Measurements from ENCODE around the gene CAND2.

CAND2 gene

DNA sequence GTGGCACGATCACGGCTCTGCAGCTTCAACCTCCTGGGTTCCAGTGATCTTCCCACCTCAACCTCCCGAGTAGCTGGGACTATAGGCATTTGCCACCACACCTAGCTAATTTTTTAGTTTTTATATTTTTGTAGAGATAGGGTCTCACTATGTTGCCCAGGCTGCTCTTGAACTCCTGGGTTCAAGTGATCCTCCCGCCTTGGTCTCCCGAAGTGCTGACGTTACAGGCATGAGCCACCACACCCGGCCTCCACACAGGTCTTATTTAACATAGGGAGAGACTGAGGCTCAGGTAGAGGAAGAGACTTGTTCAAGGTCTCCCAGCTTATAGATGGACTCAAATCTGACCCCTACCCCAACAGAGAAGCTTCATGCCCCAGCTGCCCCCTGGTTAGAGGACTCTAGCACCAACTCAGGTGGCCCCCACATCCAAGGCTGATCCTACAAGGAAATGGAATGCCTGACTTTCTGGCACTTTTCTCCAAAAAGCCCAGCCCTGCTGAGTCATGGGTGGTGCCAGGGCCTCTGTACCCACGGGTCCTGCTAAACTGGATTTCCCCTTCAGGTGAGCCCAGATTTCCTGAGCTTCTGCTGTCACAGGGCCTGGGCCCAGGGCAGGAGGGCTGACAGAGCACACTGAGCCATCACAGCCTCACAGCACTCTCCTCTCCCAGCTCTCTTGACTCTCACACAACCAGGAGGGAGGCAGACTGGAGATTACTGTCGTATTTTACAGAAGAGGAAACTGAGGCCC lies 43.0 kb upstream of the CAND2 start:
- TF ChIP-seq FOXM1 (IDR thresholded peaks at IDR 0.05; ENCODE audit: borderline replicate concordance) (no peak), L3MBTL2 (conservative IDR thresholded peaks at IDR 0.05) (no peak), FOXK2 (IDR thresholded peaks at IDR 0.05) (no peak), TARDBP (IDR thresholded peaks at IDR 0.05) (no peak), LEF1 (IDR thresholded peaks at IDR 0.05; ENCODE audit: borderline replicate concordance) (no peak), HDGF (IDR thresholded peaks at IDR 0.05; ENCODE audit: borderline replicate concordance) (no peak), ZNF384 (IDR thresholded peaks at IDR 0.05) (no peak), NFRKB (IDR thresholded peaks at IDR 0.05) (no peak), FOXA1 (IDR thresholded peaks at IDR 0.05) (no peak)
- TF ChIP-seq, protein P1, sequence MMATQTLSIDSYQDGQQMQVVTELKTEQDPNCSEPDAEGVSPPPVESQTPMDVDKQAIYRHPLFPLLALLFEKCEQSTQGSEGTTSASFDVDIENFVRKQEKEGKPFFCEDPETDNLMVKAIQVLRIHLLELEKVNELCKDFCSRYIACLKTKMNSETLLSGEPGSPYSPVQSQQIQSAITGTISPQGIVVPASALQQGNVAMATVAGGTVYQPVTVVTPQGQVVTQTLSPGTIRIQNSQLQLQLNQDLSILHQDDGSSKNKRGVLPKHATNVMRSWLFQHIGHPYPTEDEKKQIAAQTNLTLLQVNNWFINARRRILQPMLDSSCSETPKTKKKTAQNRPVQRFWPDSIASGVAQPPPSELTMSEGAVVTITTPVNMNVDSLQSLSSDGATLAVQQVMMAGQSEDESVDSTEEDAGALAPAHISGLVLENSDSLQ (IDR thresholded peaks at IDR 0.05): no peak
- no peak for DNase-seq (ENCODE audit: extremely low spot score)
- CTCF ChIA-PET: interaction anchor here (0.8 kb wide), 1 partner anchor 152 kb away, joined by 3 read pairs; no protein-coding TSS in a partner anchor
- POLR2A ChIA-PET: no interaction called here

DNA sequence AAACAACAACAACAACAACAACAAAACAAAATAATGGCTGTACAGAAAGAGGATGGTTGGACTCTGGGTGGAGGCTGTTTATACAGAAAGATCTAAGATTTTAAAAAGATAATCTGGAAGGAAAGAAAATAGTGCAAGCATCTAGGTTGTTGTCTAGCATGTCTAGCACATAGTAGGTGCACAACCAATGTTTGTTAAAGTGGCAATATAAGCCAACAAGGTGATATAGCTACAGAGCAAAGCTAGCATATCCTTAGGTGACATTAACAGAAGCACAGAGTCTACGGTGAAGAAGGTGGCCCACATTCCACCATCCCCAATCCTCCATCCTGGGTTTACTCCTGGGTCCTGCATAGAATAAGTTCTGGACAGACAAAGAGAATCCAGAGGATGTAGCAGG lies 42.2 kb upstream of the CAND2 start:
- no peak for TF ChIP-seq FOXK2 (IDR thresholded peaks at IDR 0.05)
- no peak for TF ChIP-seq ZNF384 (IDR thresholded peaks at IDR 0.05)
- no peak for TF ChIP-seq FOXM1 (IDR thresholded peaks at IDR 0.05; ENCODE audit: borderline replicate concordance)
- no peak for TF ChIP-seq NFRKB (IDR thresholded peaks at IDR 0.05)
- no peak for TF ChIP-seq FOXA1 (IDR thresholded peaks at IDR 0.05)
- TF ChIP-seq ARNT (IDR thresholded peaks at IDR 0.05): no peak
- TF ChIP-seq HDGF (IDR thresholded peaks at IDR 0.05; ENCODE audit: borderline replicate concordance): no peak
- TF ChIP-seq CTBP1 (IDR thresholded peaks at IDR 0.05; ENCODE audit: borderline replicate concordance): no peak
- no peak for TF ChIP-seq BHLHE40 (IDR thresholded peaks at IDR 0.05; ENCODE audit: borderline replicate concordance)
- no peak for DNase-seq (ENCODE audit: extremely low spot score)
- ChIA-PET POLR2A (no interaction called here), CTCF (no interaction called here)

DNA sequence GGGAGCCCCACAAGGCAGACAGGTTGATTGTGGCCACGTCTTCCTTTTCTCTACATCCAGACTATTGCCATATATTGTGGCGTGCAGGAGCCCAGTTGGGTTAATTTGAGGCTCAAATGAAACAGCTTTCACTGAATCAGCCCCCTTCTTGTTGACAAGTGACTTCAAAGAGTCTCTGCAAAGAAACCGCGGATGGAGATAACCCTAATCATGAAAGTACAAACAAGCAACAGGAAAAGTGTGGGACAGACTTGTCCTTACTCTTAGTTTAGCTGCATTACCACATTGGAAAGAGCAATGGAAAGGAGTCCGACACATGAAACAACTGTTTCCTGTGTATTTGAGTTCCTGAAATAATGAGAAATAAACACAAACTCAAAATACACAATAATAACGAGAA lies 40.7 kb upstream of the CAND2 start:
- TF ChIP-seq ARNT (IDR thresholded peaks at IDR 0.05) (no peak), LEF1 (IDR thresholded peaks at IDR 0.05; ENCODE audit: borderline replicate concordance) (no peak), CTBP1 (IDR thresholded peaks at IDR 0.05; ENCODE audit: borderline replicate concordance) (no peak), BHLHE40 (IDR thresholded peaks at IDR 0.05; ENCODE audit: borderline replicate concordance) (no peak), SP1 (IDR thresholded peaks at IDR 0.05) (no peak), SUZ12 (IDR thresholded peaks at IDR 0.05) (no peak)
- ChIA-PET CTCF (no interaction called here), POLR2A (no interaction called here)
- no peak for DNase-seq (ENCODE audit: extremely low spot score)

DNA sequence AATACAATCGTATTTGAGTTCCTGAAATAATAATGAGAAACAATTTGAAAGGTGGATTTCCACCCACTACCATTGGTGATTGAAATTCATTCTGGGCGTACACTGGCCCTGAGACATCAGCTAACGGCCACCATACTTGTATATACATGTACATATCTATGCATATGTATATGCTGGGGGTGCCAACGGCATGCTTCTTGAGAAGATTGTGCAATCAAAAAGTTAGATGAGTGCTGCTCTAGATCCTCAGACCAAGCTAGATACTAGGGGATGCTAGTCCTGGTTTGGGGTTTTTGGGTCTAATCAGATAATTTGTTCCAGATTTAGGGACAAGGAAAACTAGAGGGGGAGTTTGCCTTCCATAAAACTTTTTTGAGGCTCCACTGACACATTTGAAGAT lies 40.3 kb upstream of the CAND2 start:
- no peak for TF ChIP-seq TARDBP (IDR thresholded peaks at IDR 0.05)
- TF ChIP-seq LEF1 (IDR thresholded peaks at IDR 0.05; ENCODE audit: borderline replicate concordance): no peak
- TF ChIP-seq FOXA1 (IDR thresholded peaks at IDR 0.05): no peak
- no peak for TF ChIP-seq FOXM1 (IDR thresholded peaks at IDR 0.05; ENCODE audit: borderline replicate concordance)
- TF ChIP-seq ELF4 (IDR thresholded peaks at IDR 0.05): no peak
- no peak for TF ChIP-seq SUZ12 (IDR thresholded peaks at IDR 0.05)
- TF ChIP-seq BHLHE40 (IDR thresholded peaks at IDR 0.05; ENCODE audit: borderline replicate concordance): no peak
- TF ChIP-seq, protein P1 (IDR thresholded peaks at IDR 0.05): no peak
- TF ChIP-seq ARNT (IDR thresholded peaks at IDR 0.05): no peak
- no peak for TF ChIP-seq NFRKB (IDR thresholded peaks at IDR 0.05)
- no peak for TF ChIP-seq SP1 (IDR thresholded peaks at IDR 0.05)
- TF ChIP-seq ZNF384 (IDR thresholded peaks at IDR 0.05): no peak
- no peak for TF ChIP-seq CTBP1 (IDR thresholded peaks at IDR 0.05; ENCODE audit: borderline replicate concordance)
- TF ChIP-seq L3MBTL2 (conservative IDR thresholded peaks at IDR 0.05): no peak
- ChIA-PET CTCF (no interaction called here), POLR2A (no interaction called here)
- DNase-seq (ENCODE audit: extremely low spot score): no peak

DNA sequence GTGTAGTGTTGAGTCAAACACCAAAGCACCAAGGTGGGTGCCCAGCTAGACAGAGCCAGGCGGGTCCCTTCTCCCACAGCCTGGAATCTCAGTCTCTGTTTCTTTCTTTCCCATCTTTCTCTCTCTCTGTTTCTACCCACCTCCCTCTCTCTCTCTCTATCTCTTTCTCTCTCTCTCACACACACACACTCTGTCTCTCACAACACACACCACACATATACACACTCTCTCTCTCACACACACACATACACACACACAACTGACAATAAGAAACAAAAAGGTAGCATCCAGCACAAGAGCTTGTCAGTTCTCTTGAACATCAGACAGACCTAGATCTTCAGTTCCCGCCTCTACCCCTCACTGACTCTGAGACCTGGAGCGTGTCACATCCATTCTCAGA lies 39.8 kb upstream of the CAND2 start:
- DNase-seq (ENCODE audit: extremely low spot score): no peak
- TF ChIP-seq CTBP1 (IDR thresholded peaks at IDR 0.05; ENCODE audit: borderline replicate concordance) (no peak), FOXM1 (IDR thresholded peaks at IDR 0.05; ENCODE audit: borderline replicate concordance) (no peak), ZNF384 (IDR thresholded peaks at IDR 0.05) (no peak), ELF4 (IDR thresholded peaks at IDR 0.05) (no peak), FOXA1 (IDR thresholded peaks at IDR 0.05) (no peak), L3MBTL2 (conservative IDR thresholded peaks at IDR 0.05) (no peak)
- TF ChIP-seq, protein P1 (IDR thresholded peaks at IDR 0.05): no peak
- POLR2A ChIA-PET: no interaction called here
- CTCF ChIA-PET: interaction anchor here (0.6 kb wide), 1 partner anchor 247 kb away, joined by 4 read pairs; no protein-coding TSS in a partner anchor

DNA sequence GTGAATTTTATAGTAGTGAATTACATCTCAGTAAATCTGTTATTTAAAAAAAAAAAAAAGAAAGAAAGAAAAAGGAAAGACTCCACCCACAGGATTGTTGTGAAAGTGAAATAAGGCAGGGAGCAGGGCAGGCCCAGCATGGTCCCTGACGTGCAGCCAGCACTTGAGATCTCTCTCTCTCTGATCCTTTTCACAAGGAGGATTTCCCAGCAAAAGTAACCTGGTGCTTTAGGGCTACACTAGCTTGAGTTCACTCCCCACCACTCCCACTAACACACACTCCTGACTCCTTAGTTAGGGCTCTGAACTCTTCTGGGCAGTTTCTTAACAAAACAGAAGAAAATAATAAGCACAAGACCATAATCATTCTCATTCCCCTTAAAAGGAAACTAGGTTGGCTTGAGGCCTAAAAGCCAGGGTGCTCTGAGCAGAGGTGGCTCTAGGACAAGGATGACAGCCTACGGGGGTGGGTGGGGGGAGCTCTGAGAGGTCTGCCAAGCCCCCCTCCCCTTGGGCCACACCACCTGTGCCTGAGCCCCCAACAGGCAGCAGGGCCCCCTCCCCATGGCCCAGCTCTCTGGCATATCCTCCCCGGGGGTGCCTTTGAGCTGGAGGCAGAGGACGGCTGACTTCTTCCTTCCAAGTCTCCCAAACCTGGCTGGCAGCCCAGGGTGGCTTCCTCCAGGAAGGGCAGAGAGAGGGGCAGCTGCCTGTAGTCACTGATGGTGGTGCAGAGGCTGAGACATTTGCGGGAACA lies 38.3 kb upstream of the CAND2 start:
- no peak for TF ChIP-seq FOXK2 (IDR thresholded peaks at IDR 0.05)
- no peak for TF ChIP-seq FOXM1 (IDR thresholded peaks at IDR 0.05; ENCODE audit: borderline replicate concordance)
- no peak for TF ChIP-seq SP1 (IDR thresholded peaks at IDR 0.05)
- TF ChIP-seq TARDBP (IDR thresholded peaks at IDR 0.05): no peak
- TF ChIP-seq NFRKB (IDR thresholded peaks at IDR 0.05): no peak
- no peak for TF ChIP-seq ARNT (IDR thresholded peaks at IDR 0.05)
- TF ChIP-seq, protein P1 (IDR thresholded peaks at IDR 0.05): no peak
- TF ChIP-seq ZNF384 (IDR thresholded peaks at IDR 0.05): no peak; the same call in 1 of the 2 replicates
- TF ChIP-seq L3MBTL2 (conservative IDR thresholded peaks at IDR 0.05): no peak
- TF ChIP-seq SUZ12 (IDR thresholded peaks at IDR 0.05): no peak
- TF ChIP-seq ELF4 (IDR thresholded peaks at IDR 0.05): no peak
- DNase-seq (ENCODE audit: extremely low spot score): no peak
- ChIA-PET CTCF (interaction anchor here (0.5 kb wide), 1 partner anchor 95 kb away, joined by 6 read pairs; no protein-coding TSS in a partner anchor), POLR2A (no interaction called here)

Measured in HEK293T (cell line).